Astrocyte of the spinal cord (primary cell): Measurements from ENCODE around the gene MTHFD2.
"Not testable (repeated sequence)": the region's sequence is repeated elsewhere in the genome, so short reads cannot be mapped to it uniquely, and the experiment has no call there.

Source experiments
- DNase-seq: peaks from one replicate; pipeline ENCODE4 v3.0.0; 2011; ENCODE audit warnings: low read depth, low spot score
- H3K4me3 ChIP-seq: 2 replicates; pipeline ENCODE4 v1.5.1; 2011; ENCODE audit warnings: low read depth, mild to moderate bottlenecking, low read length, moderate library complexity
- CTCF ChIP-seq: IDR thresholded peaks from 2 replicates; pipeline ENCODE4 v1.5.1; 2012; ENCODE audit warnings: low read depth, mild to moderate bottlenecking, low read length, inconsistent platforms
- in situ Hi-C: cut with HindIII; loops from 2 replicates; pipeline ENCODE4 v1.10.0; 2017; ENCODE audit warnings: low sequenced_read_pairs

MTHFD2 gene

GRCh38 chr2:74204436-74204835, 6.0 kb downstream of the MTHFD2 start:
- no peak for TF ChIP-seq CTCF
- H3K4me3 ChIP-seq: no peak overlapping the region
- no peak for DNase-seq
- in situ Hi-C loops: no loop called here

GRCh38 chr2:74205113-74205512, 6.7 kb downstream of the MTHFD2 start:
- no peak for DNase-seq
- TF ChIP-seq CTCF: no peak
- no peak overlapping the region for H3K4me3 ChIP-seq
- in situ Hi-C loops: no loop called here

GRCh38 chr2:74205596-74205995, 7.2 kb downstream of the MTHFD2 start:
- in situ Hi-C loops: no loop called here
- no peak for TF ChIP-seq CTCF
- DNase-seq: no peak
- no peak overlapping the region for H3K4me3 ChIP-seq

GRCh38 chr2:74206180-74206688, 7.8 kb downstream of the MTHFD2 start:
- TF ChIP-seq CTCF: no peak
- H3K4me3 ChIP-seq: no peak overlapping the region
- peak; percentile 64 for DNase-seq
- in situ Hi-C loops: no loop called here

- TF ChIP-seq CTCF: no peak
- in situ Hi-C loops: no loop called here
- DNase-seq: no peak
- H3K4me3 ChIP-seq: no peak overlapping the region
Observed at GRCh38 chr2:74212702-74213410, 14.4 kb downstream of the MTHFD2 start.

GRCh38 chr2:74215771-74216170, 17.4 kb downstream of the MTHFD2 start:
- in situ Hi-C loops, H3K4me3 ChIP-seq, DNase-seq: not testable (repeated sequence)

GRCh38 chr2:74216642-74217041, 18.2 kb downstream of the MTHFD2 start:
- no peak for TF ChIP-seq CTCF
- DNase-seq: no peak
- in situ Hi-C loops: no loop called here
- no peak overlapping the region for H3K4me3 ChIP-seq
